ENCODE results near the gene CHKB.
A peak's percentile ranks its signal among the peaks of the same experiment; 100 is the strongest.

The CHKB gene

GRCh38 chr22:50576070-50576469 is 6.6 kb downstream of the CHKB start:
- Histone ChIP-seq H2AK5ac (ENCODE audit: low read depth, low read length) (no peak overlapping the region), H3K14ac (ENCODE audit: low read length) (no peak overlapping the region), H4K8ac (ENCODE audit: low read depth, low read length) (no peak overlapping the region), H2BK12ac (ENCODE audit: low read length) (no peak overlapping the region), H2BK5ac (ENCODE audit: low read length) (no peak overlapping the region), H3K4ac (ENCODE audit: low read length) (no peak overlapping the region), H3K4me1 (ENCODE audit: control insufficient read depth in 2 of 2, insufficient read depth in 1 of 2, low read depth in 1 of 2, low read length in 2 of 2) (no peaks in the 10 kb centered on the region), H2BK120ac (ENCODE audit: low read depth, low read length) (no peak overlapping the region), H2BK15ac (ENCODE audit: low read length) (no peak overlapping the region), H3K36me3 (replicated peaks in 1 of 2; ENCODE audit: control insufficient read depth in 2 of 2, insufficient read depth in 2 of 2, low read length in 2 of 2) (peaks cover 59 to 73% of the 10 kb centered on the region in 2 donors), H3K18ac (ENCODE audit: low read length) (no peak overlapping the region), H3K23ac (ENCODE audit: low read depth, low read length, poor library complexity) (no peak overlapping the region), H3K9me3 (replicated peaks in 1 of 2; ENCODE audit: control insufficient read depth in 2 of 2, insufficient read depth in 1 of 2, low read depth in 1 of 2, low read length in 2 of 2) (no peaks in the 10 kb centered on the region), H3K79me1 (ENCODE audit: low read depth, low read length) (peaks cover 4% of the 10 kb centered on the region), H3K27me3 (ENCODE audit: control insufficient read depth in 3 of 3, insufficient read depth in 3 of 3, low read depth in 1 of 3, low read length in 3 of 3) (no peaks in the 10 kb centered on the region), H4K91ac (ENCODE audit: low read depth, low read length, poor library complexity) (no peak overlapping the region), H2AFZ (ENCODE audit: low read length) (no peak overlapping the region), H3K4me2 (ENCODE audit: insufficient read depth, low read length, poor library complexity, severe bottlenecking) (no peak overlapping the region), H3K27ac (replicated peaks; ENCODE audit: low read length) (no peak overlapping the region), H3K9ac (ENCODE audit: low read depth, low read length, poor library complexity) (no peak overlapping the region), H3K4me3 (ENCODE audit: low read length in 2 of 2) (no peak overlapping the region)
- no peak for DNase-seq (ENCODE audit: low spot score)
- no CpG with 5 or more reads among the region's 5 CpGs for WGBS, 2 donors (ENCODE audit: extremely low coverage in 2 of 2, insufficient read length in 2 of 2, insufficient replicate concordance in 1 of 2)

- Histone ChIP-seq H3K4me3 (ENCODE audit: low read length in 2 of 2) (no peak overlapping the region), H3K23ac (ENCODE audit: low read depth, low read length, poor library complexity) (no peak overlapping the region), H3K14ac (ENCODE audit: low read length) (no peak overlapping the region), H3K9ac (ENCODE audit: low read depth, low read length, poor library complexity) (no peak overlapping the region), H2BK15ac (ENCODE audit: low read length) (no peak overlapping the region), H4K8ac (ENCODE audit: low read depth, low read length) (no peak overlapping the region), H3K27ac (replicated peaks; ENCODE audit: low read length) (no peak overlapping the region), H4K91ac (ENCODE audit: low read depth, low read length, poor library complexity) (no peak overlapping the region), H3K4me2 (ENCODE audit: insufficient read depth, low read length, poor library complexity, severe bottlenecking) (no peak overlapping the region), H3K4ac (ENCODE audit: low read length) (no peak overlapping the region), H2BK120ac (ENCODE audit: low read depth, low read length) (no peak overlapping the region), H3K18ac (ENCODE audit: low read length) (no peak overlapping the region), H3K79me1 (ENCODE audit: low read depth, low read length) (peaks cover 4% of the 10 kb centered on the region), H2AK5ac (ENCODE audit: low read depth, low read length) (no peak overlapping the region), H3K27me3 (ENCODE audit: control insufficient read depth in 3 of 3, insufficient read depth in 3 of 3, low read depth in 1 of 3, low read length in 3 of 3) (no peaks in the 10 kb centered on the region), H2BK12ac (ENCODE audit: low read length) (no peak overlapping the region), H3K4me1 (ENCODE audit: control insufficient read depth in 2 of 2, insufficient read depth in 1 of 2, low read depth in 1 of 2, low read length in 2 of 2) (no peaks in the 10 kb centered on the region), H3K36me3 (replicated peaks in 1 of 2; ENCODE audit: control insufficient read depth in 2 of 2, insufficient read depth in 2 of 2, low read length in 2 of 2) (peaks cover 64 to 75% of the 10 kb centered on the region in 2 donors), H2BK5ac (ENCODE audit: low read length) (no peak overlapping the region), H2AFZ (ENCODE audit: low read length) (no peak overlapping the region), H3K9me3 (replicated peaks in 1 of 2; ENCODE audit: control insufficient read depth in 2 of 2, insufficient read depth in 1 of 2, low read depth in 1 of 2, low read length in 2 of 2) (no peaks in the 10 kb centered on the region)
- no peak for DNase-seq (ENCODE audit: low spot score)
- no CpG with 5 or more reads among the region's 8 CpGs for WGBS, 2 donors (ENCODE audit: extremely low coverage in 2 of 2, insufficient read length in 2 of 2, insufficient replicate concordance in 1 of 2)
Measured at GRCh38 chr22:50575426-50575941, 7.2 kb downstream of the CHKB start.

- DNase-seq (ENCODE audit: low spot score): no peak
- no peak overlapping the region for H2AFZ ChIP-seq (ENCODE audit: low read length)
- H3K9me3 ChIP-seq (replicated peaks in 1 of 2; ENCODE audit: control insufficient read depth in 2 of 2, insufficient read depth in 1 of 2, low read depth in 1 of 2, low read length in 2 of 2): no peaks in the 10 kb centered on the region
- H2BK12ac ChIP-seq (ENCODE audit: low read length): no peak overlapping the region
- H3K14ac ChIP-seq (ENCODE audit: low read length): no peak overlapping the region
- no peak overlapping the region for H4K91ac ChIP-seq (ENCODE audit: low read depth, low read length, poor library complexity)
- no peak overlapping the region for H3K18ac ChIP-seq (ENCODE audit: low read length)
- H2BK5ac ChIP-seq (ENCODE audit: low read length): no peak overlapping the region
- H3K9ac ChIP-seq (ENCODE audit: low read depth, low read length, poor library complexity): no peak overlapping the region
- peak overlapping the region; percentile 37 for H3K4ac ChIP-seq (ENCODE audit: low read length)
- H3K27me3 ChIP-seq (ENCODE audit: control insufficient read depth in 3 of 3, insufficient read depth in 3 of 3, low read depth in 1 of 3, low read length in 3 of 3): no peaks in the 10 kb centered on the region
- H3K4me1 ChIP-seq (ENCODE audit: control insufficient read depth in 2 of 2, insufficient read depth in 1 of 2, low read depth in 1 of 2, low read length in 2 of 2): no peaks in the 10 kb centered on the region
- H3K79me1 ChIP-seq (ENCODE audit: low read depth, low read length): peaks cover 4% of the 10 kb centered on the region
- peaks cover 64 to 75% of the 10 kb centered on the region in 2 donors for H3K36me3 ChIP-seq (replicated peaks in 1 of 2; ENCODE audit: control insufficient read depth in 2 of 2, insufficient read depth in 2 of 2, low read length in 2 of 2)
- no peak overlapping the region for H2BK15ac ChIP-seq (ENCODE audit: low read length)
- H3K4me3 ChIP-seq (ENCODE audit: low read length in 2 of 2): no peak overlapping the region
- no CpG with 5 or more reads among the region's 11 CpGs for WGBS, 2 donors (ENCODE audit: extremely low coverage in 2 of 2, insufficient read length in 2 of 2, insufficient replicate concordance in 1 of 2)
- no peak overlapping the region for H3K4me2 ChIP-seq (ENCODE audit: insufficient read depth, low read length, poor library complexity, severe bottlenecking)
- H2AK5ac ChIP-seq (ENCODE audit: low read depth, low read length): no peak overlapping the region
- no peak overlapping the region for H3K23ac ChIP-seq (ENCODE audit: low read depth, low read length, poor library complexity)
- no peak overlapping the region for H4K8ac ChIP-seq (ENCODE audit: low read depth, low read length)
- H3K27ac ChIP-seq (replicated peaks; ENCODE audit: low read length): no peak overlapping the region
- H2BK120ac ChIP-seq (ENCODE audit: low read depth, low read length): no peak overlapping the region
Measured at GRCh38 chr22:50574383-50574755, 8.3 kb downstream of the CHKB start.

- DNase-seq (ENCODE audit: low spot score): no peak
- WGBS, 2 donors (ENCODE audit: extremely low coverage in 2 of 2, insufficient read length in 2 of 2, insufficient replicate concordance in 1 of 2): no CpG with 5 or more reads among the region's 26 CpGs
- Histone ChIP-seq H4K8ac (ENCODE audit: low read depth, low read length) (no peak overlapping the region), H3K27me3 (ENCODE audit: control insufficient read depth in 3 of 3, insufficient read depth in 3 of 3, low read depth in 1 of 3, low read length in 3 of 3) (no peaks in the 10 kb centered on the region), H3K4me3 (ENCODE audit: low read length in 2 of 2) (no peak overlapping the region), H3K27ac (replicated peaks; ENCODE audit: low read length) (no peak overlapping the region), H4K91ac (ENCODE audit: low read depth, low read length, poor library complexity) (no peak overlapping the region), H2BK12ac (ENCODE audit: low read length) (no peak overlapping the region), H3K4me2 (ENCODE audit: insufficient read depth, low read length, poor library complexity, severe bottlenecking) (no peak overlapping the region), H2AK5ac (ENCODE audit: low read depth, low read length) (no peak overlapping the region), H3K9me3 (replicated peaks in 1 of 2; ENCODE audit: control insufficient read depth in 2 of 2, insufficient read depth in 1 of 2, low read depth in 1 of 2, low read length in 2 of 2) (no peaks in the 10 kb centered on the region), H2BK15ac (ENCODE audit: low read length) (no peak overlapping the region), H3K14ac (ENCODE audit: low read length) (no peak overlapping the region), H3K36me3 (replicated peaks in 1 of 2; ENCODE audit: control insufficient read depth in 2 of 2, insufficient read depth in 2 of 2, low read length in 2 of 2) (peaks cover 67 to 75% of the 10 kb centered on the region in 2 donors), H3K79me1 (ENCODE audit: low read depth, low read length) (peaks cover 4% of the 10 kb centered on the region), H2BK5ac (ENCODE audit: low read length) (no peak overlapping the region), H2BK120ac (ENCODE audit: low read depth, low read length) (no peak overlapping the region), H2AFZ (ENCODE audit: low read length) (no peak overlapping the region), H3K4ac (ENCODE audit: low read length) (peak overlapping the region; percentile 37), H3K18ac (ENCODE audit: low read length) (no peak overlapping the region), H3K9ac (ENCODE audit: low read depth, low read length, poor library complexity) (no peak overlapping the region), H3K23ac (ENCODE audit: low read depth, low read length, poor library complexity) (peak overlapping the region; percentile 52), H3K4me1 (ENCODE audit: control insufficient read depth in 2 of 2, insufficient read depth in 1 of 2, low read depth in 1 of 2, low read length in 2 of 2) (no peaks in the 10 kb centered on the region)
Measured at GRCh38 chr22:50573491-50574382, 8.9 kb downstream of the CHKB start.

Measured in neuronal stem cell (in vitro differentiated cells).